Tibial nerve (tissue), 3 donors: ENCODE data around the gene ARHGEF1.

ENCODE experiments used
- POLR2A ChIP-seq, 2 donors: fragments of 450-650 bp; IDR thresholded peaks; one replicate each; pipeline ENCODE4 v1.6.1; 2017; ENCODE audit warnings: antibody characterized with exemption in 2 of 2, mild to moderate bottlenecking in 2 of 2, moderate library complexity in 2 of 2
- TF ChIP-seq, protein P1 (sequence below), 5 experiments: fragments of 200-600 bp in 3 of 5; fragments of 450-650 bp in 2 of 5; sonication (generic) in 3 of 5; IDR thresholded peaks; one replicate each; pipeline ENCODE4 v1.5.1; 2016 to 2019; ENCODE audit warnings: antibody characterized with exemption in 5 of 5, mild to moderate bottlenecking in 3 of 5, moderate library complexity in 2 of 5

DNA sequence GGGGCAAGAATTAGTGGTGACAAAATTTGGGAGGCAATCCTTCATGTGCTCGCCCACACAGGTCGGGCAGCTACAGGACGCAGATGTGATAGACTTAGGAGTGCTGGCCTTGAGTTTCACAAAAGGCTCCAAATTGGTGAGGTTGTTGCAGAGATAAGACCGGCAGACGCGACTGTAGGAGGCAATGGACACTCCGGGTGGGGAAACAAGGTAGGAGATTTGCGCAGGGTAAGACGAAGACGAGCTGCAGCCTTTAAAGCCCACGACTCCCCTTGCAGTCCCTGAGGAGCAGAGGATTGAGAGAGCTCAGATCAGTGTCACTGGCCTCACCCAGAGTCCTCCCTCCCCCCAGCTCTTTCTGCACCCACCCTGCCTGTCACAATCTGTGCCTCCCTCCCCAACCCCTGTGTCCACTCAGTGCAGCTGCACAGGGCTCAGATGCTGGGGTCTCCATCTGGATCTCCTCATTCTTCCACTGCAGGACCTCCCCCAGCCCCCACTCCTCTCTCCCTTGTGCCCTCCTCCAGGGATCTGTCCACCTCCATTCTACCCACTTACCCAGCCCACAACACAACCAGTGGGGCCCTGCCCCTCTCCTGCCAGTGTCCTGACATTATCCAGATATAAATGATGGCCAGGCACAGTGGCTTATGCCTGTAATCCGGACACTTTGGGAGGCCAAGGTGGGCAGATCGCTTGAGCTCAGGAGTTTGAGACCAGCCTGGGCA lies 44.8 kb upstream of the ARHGEF1 start:
- TF ChIP-seq, protein P1, sequence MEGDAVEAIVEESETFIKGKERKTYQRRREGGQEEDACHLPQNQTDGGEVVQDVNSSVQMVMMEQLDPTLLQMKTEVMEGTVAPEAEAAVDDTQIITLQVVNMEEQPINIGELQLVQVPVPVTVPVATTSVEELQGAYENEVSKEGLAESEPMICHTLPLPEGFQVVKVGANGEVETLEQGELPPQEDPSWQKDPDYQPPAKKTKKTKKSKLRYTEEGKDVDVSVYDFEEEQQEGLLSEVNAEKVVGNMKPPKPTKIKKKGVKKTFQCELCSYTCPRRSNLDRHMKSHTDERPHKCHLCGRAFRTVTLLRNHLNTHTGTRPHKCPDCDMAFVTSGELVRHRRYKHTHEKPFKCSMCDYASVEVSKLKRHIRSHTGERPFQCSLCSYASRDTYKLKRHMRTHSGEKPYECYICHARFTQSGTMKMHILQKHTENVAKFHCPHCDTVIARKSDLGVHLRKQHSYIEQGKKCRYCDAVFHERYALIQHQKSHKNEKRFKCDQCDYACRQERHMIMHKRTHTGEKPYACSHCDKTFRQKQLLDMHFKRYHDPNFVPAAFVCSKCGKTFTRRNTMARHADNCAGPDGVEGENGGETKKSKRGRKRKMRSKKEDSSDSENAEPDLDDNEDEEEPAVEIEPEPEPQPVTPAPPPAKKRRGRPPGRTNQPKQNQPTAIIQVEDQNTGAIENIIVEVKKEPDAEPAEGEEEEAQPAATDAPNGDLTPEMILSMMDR (IDR thresholded peaks at IDR 0.05) = no peak
- no peak for TF ChIP-seq POLR2A (IDR thresholded peaks at IDR 0.05)
